ENCODE results near the gene CHMP4A.

The CHMP4A gene

GRCh38 chr14:24177041-24177825 lies 36.1 kb downstream of the CHMP4A start:
- no peak for DNase-seq

GRCh38 chr14:24176599-24176998 lies 36.7 kb downstream of the CHMP4A start:
- DNase-seq, result no peak

GRCh38 chr14:24172871-24173281 lies 40.4 kb downstream of the CHMP4A start:
- no peak for DNase-seq

GRCh38 chr14:24172261-24172860 lies 40.9 kb downstream of the CHMP4A start:
- no peak for DNase-seq

DNA sequence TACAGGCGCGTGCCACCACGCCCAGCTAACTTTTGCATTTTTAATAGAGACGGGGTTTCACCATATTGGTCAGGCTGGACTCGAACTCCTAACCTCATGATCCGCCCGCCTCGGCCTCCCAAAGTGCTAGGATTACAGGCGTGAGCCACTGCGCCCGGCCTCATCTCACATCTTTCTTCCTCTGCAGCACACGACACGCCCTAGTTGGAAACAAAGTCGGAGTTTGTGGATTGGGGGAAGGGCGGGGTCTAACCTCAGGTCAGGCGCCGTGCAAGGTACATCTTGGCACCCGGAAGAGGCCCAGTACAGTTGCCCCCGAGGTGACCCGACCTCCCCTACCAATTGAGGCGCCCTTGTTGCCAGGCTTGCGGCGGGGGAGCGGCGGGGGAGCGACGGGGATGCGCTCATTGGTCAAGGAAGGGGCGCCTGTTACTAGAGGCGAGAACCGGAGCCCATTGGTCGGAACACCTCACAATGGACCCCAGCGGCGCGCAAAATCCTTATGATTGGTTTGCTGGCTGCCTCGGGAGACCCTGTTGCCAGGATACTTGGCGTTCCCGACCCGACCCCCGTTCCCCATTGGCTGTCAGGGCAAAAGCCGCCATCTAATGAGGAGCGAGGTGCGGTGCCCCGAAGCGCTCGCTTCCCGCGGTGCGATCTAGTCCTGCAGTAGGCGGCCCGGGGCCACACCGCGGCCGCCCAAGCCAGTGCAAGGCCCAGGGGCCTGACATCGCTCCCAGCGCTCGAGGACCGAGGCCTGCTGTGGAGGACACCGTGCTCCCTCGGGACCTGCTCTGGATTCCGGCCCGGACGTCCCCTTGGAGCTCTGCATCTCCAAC lies 41.6 kb downstream of the CHMP4A start, which contains the start of gene REC8:
TSS of gene REC8 (plus strand) at position 659 of the 839 bp plus-strand sequence. CDS start 473 bp downstream, outside the sequence.
- DNase-seq, result peak; percentile 66 to 76

- DNase-seq, result no peak
These were observed 45.7 kb downstream of the CHMP4A start for GRCh38 chr14:24167469-24168114.

GRCh38 chr14:24165785-24166184 lies 47.5 kb downstream of the CHMP4A start:
- no peak for DNase-seq

GRCh38 chr14:24164518-24164991 lies 48.7 kb downstream of the CHMP4A start:
- no peak for DNase-seq

GRCh38 chr14:24162093-24162492 lies 51.2 kb downstream of the CHMP4A start:
- peak; percentile 37 to 53 for DNase-seq

DNA sequence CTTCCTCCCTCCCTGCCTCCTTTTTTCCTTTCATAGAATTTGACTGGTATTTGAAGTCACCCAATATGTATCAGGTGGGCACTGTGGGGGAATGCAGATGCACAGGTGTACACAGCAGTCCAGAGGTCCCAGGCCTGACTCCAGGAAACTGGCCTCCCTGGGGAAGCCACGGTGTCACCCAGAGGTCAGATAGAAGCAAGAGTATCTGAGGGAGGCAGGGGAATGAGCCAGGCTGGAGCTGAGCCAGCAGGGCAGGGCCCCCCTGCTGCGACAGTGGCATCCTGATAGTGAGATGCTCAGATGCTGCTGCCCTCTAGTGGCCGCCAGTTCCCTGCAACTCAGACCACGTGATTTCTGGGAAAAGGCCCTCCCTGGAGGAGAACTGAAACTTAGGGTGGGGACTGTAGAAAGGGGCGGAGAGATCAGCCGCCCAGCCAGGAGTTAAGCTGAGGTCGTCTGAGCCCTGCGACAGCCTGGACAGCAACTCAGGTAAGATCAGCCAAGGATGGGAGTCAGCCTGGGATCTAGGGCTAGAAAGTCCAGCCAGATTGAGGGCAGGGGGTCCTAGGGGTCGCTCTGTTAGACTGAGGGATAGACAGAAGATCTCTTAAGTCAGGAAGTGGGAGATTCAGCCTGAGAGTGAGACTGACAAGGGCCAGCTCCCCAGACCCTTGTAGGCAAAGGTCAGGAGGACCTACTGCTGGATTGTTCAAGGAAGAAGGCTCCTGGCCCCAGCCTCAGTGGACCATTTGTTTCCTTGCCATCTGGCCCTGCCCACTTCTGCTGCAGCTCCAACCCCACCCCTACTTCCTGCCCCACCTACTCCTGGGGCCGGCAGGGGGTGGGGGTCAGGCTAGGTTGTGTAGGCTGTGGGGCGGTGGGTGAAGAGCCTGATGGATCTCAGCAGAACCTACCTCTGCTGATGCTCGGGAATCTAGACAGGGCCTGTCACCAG lies 52.2 kb downstream of the CHMP4A start, which contains the start of gene IRF9:
TSS of gene IRF9 (plus strand) at position 416 of the 955 bp plus-strand sequence. CDS start 880 bp downstream, outside the sequence.
- DNase-seq, result peak; percentile 98 to 99

- DNase-seq, result no peak
These were observed 52.8 kb downstream of the CHMP4A start for GRCh38 chr14:24160499-24160849.

DNA sequence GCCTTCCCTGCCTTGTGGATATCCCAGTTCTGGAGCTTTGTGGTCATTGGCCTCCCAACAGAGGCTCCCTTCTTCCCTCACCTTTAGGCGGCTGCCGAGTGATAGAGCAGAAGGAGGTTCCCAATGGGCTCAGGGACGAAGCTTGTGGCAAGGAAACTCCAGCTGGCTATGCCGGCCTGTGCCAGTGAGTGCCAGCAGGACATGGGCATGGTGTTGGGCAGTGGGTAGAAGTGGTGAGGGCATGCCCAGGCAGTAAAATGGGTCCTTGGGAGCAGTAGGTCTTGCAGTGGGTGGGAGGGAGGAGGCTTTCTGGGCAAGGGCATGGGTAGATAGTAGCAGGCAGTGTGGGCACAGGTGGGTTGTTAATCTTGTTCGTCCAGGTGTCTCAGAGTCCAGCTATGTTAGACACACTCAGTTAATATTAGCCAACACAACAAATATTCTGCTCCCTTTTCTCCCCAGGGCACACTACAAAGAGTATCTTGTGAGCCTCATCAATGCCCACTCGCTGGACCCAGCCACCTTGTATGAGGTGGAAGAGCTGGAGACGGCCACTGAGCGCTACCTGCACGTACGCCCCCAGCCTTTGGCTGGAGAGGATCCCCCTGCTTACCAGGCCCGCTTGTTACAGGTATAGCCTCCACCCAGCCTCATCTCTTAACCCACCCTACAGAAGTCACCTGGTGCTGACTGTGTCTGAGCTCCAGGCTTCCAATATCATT lies 53.4 kb downstream of the CHMP4A start:
- no peak for DNase-seq

All from activated CD4-positive, alpha-beta T cell treated with anti-CD3 and anti-CD28 coated beads, Interleukin-2, amount 50 U/mL, for 48 hours (primary cell).